ENCODE results near the gene ANO10. TPM values are rescaled to one million over a fixed set of nuclear protein-coding genes. Genes with fewer than 3 reads are reported as not detected.
"Not testable (repeated sequence)": the region's sequence is repeated elsewhere in the genome, so short reads cannot be mapped to it uniquely, and the experiment has no call there.

The ANO10 gene
- total RNA-seq, 3 donors from 2014 or later: 27.4 to 31.8 (median 28.5) TPM

GRCh38 chr3:43613976-43614375 lies 7.8 kb downstream of the ANO10 start:
- no peaks in the 10 kb centered on the region for H3K4me1 ChIP-seq
- no peak for TF ChIP-seq POLR2AphosphoS5 (IDR thresholded peaks at IDR 0.05)
- TF ChIP-seq POLR2A (IDR thresholded peaks at IDR 0.05): no peak
- no peak for TF ChIP-seq CTCF (IDR thresholded peaks at IDR 0.05)
- intact Hi-C loops (cut with DNase I; ENCODE audit: low total_unique reads): no loop called here
- H3K36me3 ChIP-seq: no peaks in the 10 kb centered on the region
- DNase-seq (ENCODE audit: low spot score in 2 of 2): no peak
- no peak overlapping the region for H3K27ac ChIP-seq
- H3K27me3 ChIP-seq: no peaks in the 10 kb centered on the region
- H3K4me3 ChIP-seq: no peak overlapping the region
- H3K9me3 ChIP-seq: no peaks in the 10 kb centered on the region

GRCh38 chr3:43612419-43612818 lies 9.4 kb downstream of the ANO10 start:
- H3K4me3 ChIP-seq: no peak overlapping the region
- H3K27me3 ChIP-seq: no peaks in the 10 kb centered on the region
- H3K4me1 ChIP-seq: no peaks in the 10 kb centered on the region
- DNase-seq (ENCODE audit: low spot score in 2 of 2): no peak
- intact Hi-C loops (cut with DNase I; ENCODE audit: low total_unique reads): no loop called here
- H3K9me3 ChIP-seq: no peaks in the 10 kb centered on the region
- H3K36me3 ChIP-seq: no peaks in the 10 kb centered on the region
- TF ChIP-seq POLR2A (IDR thresholded peaks at IDR 0.05) (no peak), CTCF (IDR thresholded peaks at IDR 0.05) (no peak), POLR2AphosphoS5 (IDR thresholded peaks at IDR 0.05) (no peak)
- H3K27ac ChIP-seq: no peak overlapping the region

GRCh38 chr3:43609406-43609805 lies 12.4 kb downstream of the ANO10 start:
- intact Hi-C loops (cut with DNase I; ENCODE audit: low total_unique reads): no loop called here
- DNase-seq (ENCODE audit: low spot score in 2 of 2): no peak
- Histone ChIP-seq H3K4me1 (no peaks in the 10 kb centered on the region), H3K4me3 (no peak overlapping the region), H3K9me3 (no peaks in the 10 kb centered on the region), H3K36me3 (no peaks in the 10 kb centered on the region), H3K27ac (no peak overlapping the region), H3K27me3 (no peaks in the 10 kb centered on the region)
- TF ChIP-seq POLR2A (IDR thresholded peaks at IDR 0.05) (no peak), POLR2AphosphoS5 (IDR thresholded peaks at IDR 0.05) (no peak), CTCF (IDR thresholded peaks at IDR 0.05) (no peak)

GRCh38 chr3:43608751-43609150 lies 13.1 kb downstream of the ANO10 start:
- no peak for DNase-seq (ENCODE audit: low spot score in 2 of 2)
- Histone ChIP-seq H3K4me1 (no peaks in the 10 kb centered on the region), H3K9me3 (no peaks in the 10 kb centered on the region), H3K36me3 (no peaks in the 10 kb centered on the region), H3K27ac (no peak overlapping the region), H3K27me3 (no peaks in the 10 kb centered on the region), H3K4me3 (no peak overlapping the region)
- no peak for TF ChIP-seq CTCF (IDR thresholded peaks at IDR 0.05)
- intact Hi-C loops (cut with DNase I; ENCODE audit: low total_unique reads): no loop called here

GRCh38 chr3:43606284-43606683 lies 15.5 kb downstream of the ANO10 start:
- DNase-seq (ENCODE audit: low spot score in 2 of 2): no peak
- intact Hi-C loops (cut with DNase I; ENCODE audit: low total_unique reads): no loop called here
- H3K27me3 ChIP-seq: no peaks in the 10 kb centered on the region
- H3K36me3 ChIP-seq: no peaks in the 10 kb centered on the region
- TF ChIP-seq POLR2A (IDR thresholded peaks at IDR 0.05): no peak
- TF ChIP-seq POLR2AphosphoS5 (IDR thresholded peaks at IDR 0.05): no peak
- TF ChIP-seq CTCF (IDR thresholded peaks at IDR 0.05): no peak
- H3K9me3 ChIP-seq: no peaks in the 10 kb centered on the region
- no peak overlapping the region for H3K27ac ChIP-seq
- H3K4me1 ChIP-seq: no peaks in the 10 kb centered on the region
- H3K4me3 ChIP-seq: no peak overlapping the region

- H3K36me3 ChIP-seq; H3K9me3 ChIP-seq; intact Hi-C loops (cut with DNase I; ENCODE audit: low total_unique reads); H3K4me3 ChIP-seq; H3K27ac ChIP-seq; H3K27me3 ChIP-seq; DNase-seq (ENCODE audit: low spot score in 2 of 2); H3K4me1 ChIP-seq: not testable (repeated sequence)
Measured at GRCh38 chr3:43599959-43600358, 21.9 kb downstream of the ANO10 start.
